Coronary artery (tissue), 2 donors: ENCODE results near the gene LMBR1L.
"Not testable (repeated sequence)": the region's sequence is repeated elsewhere in the genome, so short reads cannot be mapped to it uniquely, and the experiment has no call there.

Source experiments
- DNase-seq: peaks from one replicate; pipeline ENCODE4 v3.0.0-alpha.2; 2017; ENCODE audit warnings: low spot score
- H3K27ac ChIP-seq, 2 donors: fragments of 200-600 bp; sonication (generic); one replicate each; pipeline ENCODE4 v1.5.1; 2016 to 2019
- H3K4me3 ChIP-seq: fragments of 200-600 bp; sonication (generic); 2 replicates; pipeline ENCODE4 v1.5.1; 2016; ENCODE audit warnings: mild to moderate bottlenecking, moderate library complexity
- TF ChIP-seq, protein P1 (sequence below): fragments of 200-600 bp; sonication (generic); IDR thresholded peaks from one replicate; pipeline ENCODE4 v1.5.1; 2019; ENCODE audit warnings: antibody characterized with exemption

The LMBR1L gene

DNA sequence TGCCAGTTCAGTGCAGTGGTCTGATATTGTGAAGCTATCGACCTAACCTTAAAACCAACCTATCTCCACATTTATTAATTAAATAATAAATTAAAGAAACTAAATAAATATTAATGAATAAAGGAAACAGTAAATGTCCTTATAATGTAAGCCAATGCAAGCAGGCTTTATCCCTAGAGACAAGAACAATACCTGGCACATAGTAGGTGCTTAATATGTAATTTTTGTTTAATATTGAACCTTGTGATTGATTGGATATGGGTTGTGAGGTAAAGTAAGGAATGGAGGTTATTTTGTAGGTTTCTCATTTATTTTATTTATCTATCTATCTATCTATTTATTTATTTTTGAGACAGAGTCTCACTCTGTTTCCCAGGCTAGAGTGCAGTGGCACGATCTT is 28.4 kb upstream of the LMBR1L start:
- no peak for DNase-seq
- Histone ChIP-seq H3K27ac (no peak overlapping the region), H3K4me3 (no peak overlapping the region)
- TF ChIP-seq, protein P1, sequence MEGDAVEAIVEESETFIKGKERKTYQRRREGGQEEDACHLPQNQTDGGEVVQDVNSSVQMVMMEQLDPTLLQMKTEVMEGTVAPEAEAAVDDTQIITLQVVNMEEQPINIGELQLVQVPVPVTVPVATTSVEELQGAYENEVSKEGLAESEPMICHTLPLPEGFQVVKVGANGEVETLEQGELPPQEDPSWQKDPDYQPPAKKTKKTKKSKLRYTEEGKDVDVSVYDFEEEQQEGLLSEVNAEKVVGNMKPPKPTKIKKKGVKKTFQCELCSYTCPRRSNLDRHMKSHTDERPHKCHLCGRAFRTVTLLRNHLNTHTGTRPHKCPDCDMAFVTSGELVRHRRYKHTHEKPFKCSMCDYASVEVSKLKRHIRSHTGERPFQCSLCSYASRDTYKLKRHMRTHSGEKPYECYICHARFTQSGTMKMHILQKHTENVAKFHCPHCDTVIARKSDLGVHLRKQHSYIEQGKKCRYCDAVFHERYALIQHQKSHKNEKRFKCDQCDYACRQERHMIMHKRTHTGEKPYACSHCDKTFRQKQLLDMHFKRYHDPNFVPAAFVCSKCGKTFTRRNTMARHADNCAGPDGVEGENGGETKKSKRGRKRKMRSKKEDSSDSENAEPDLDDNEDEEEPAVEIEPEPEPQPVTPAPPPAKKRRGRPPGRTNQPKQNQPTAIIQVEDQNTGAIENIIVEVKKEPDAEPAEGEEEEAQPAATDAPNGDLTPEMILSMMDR, result no peak

DNA sequence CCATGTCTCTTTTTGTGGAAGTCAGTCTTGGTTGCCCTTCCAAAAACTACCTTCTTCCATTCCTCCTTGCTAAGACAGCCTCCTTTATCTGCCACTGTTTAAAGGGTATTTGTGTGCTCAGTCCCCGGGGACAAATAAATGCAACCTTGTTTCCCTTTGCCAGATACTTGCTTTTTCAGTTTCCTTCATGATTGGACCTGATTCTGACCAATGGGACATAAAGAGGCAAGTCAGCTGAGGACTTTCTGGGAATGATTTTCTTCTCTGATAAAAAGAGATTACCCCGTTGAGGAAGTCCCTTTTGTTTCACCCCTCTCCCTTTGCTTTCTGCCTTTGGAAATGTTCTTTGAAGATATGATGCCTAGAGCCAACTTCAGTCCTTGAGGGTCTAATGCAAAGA is 27.9 kb upstream of the LMBR1L start:
- Histone ChIP-seq H3K27ac (no peak overlapping the region), H3K4me3 (no peak overlapping the region)
- TF ChIP-seq, protein P1, result no peak
- no peak for DNase-seq

DNA sequence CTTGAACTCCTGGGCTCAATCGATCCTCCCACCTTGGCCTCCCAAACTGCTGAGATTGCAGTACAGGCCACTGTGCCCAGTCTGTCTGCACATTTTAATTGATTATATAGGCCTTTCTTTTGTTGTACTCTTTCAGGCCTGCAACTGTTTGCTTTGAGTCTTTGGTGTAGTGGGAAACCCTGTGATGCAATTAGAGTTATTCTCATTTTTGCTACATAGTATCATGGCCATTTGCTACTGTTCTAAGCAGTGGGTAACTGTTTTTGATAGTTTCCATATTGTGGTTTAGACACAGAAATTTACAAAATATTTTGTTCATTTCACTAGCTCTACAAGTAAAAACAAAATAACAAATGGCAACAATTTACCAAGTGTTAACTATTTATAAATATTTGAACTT is 26.8 kb upstream of the LMBR1L start:
- no peak overlapping the region for H3K27ac ChIP-seq
- no peak for DNase-seq
- TF ChIP-seq, protein P1, result no peak
- no peak overlapping the region for H3K4me3 ChIP-seq

DNA sequence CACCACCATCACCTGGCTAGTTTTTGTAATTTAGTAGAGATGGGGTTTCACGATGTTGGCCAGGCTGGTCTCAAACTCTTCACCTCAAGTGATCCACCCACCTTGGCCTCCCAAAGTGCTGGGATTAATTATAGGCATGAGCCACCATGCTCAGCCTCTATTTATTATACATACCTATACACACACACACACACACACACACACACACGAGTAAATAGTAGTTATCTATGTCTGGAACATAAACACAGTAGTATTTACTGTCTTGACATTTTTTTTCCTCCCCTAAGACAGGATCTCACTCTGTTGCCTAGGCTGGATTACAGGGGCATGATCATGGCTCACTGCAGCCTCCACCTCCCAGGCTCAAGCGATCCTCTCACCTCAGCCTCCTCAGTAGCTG is 26.4 kb upstream of the LMBR1L start:
- not testable (repeated sequence) for DNase-seq, H3K4me3 ChIP-seq, H3K27ac ChIP-seq

DNA sequence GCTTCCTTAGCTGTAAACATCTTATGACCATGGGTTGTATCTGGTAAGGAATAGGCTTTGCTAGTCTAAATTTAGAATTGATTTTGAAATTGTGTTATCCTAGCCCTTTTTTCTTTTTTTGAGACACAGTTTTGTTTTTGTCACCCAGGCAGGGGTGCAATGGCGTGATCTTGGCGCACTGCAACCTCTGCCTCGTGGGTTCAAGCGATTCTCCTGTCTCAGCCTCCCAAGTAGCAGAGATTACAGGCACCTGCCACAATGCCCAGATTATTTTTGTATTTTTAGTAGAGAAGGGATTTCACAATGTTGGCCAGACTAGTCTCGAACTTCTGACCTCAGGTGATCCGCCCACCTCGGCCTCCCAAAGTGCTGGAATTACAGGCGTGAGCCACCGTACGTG is 22.9 kb upstream of the LMBR1L start:
- Histone ChIP-seq H3K4me3 (peak overlapping the region; percentile 100), H3K27ac (peak overlapping the region; percentile 58 to 95)
- TF ChIP-seq, protein P1, result no peak
- no peak for DNase-seq

DNA sequence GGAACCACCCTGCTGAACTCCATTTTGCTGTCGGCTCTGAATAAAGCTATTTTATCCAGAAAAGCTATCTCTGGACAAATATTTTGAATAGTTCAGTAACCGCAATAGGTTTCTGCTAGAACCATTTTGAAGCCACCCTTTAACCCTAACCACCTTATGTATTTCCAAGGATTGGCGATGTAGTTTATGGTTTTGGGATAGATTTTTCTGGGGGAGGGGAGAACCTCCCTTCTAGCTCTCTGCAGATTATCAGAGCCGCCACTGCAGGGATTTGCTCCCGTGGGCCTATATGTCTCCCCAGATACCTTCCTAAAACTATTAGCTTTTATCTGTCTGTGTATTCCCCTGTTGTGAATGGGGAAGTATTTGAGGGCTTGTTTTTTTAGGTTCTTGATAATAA is 22.4 kb upstream of the LMBR1L start:
- TF ChIP-seq, protein P1, result no peak
- Histone ChIP-seq H3K27ac (peak overlapping the region; percentile 95 to 100), H3K4me3 (peak overlapping the region; percentile 100)
- DNase-seq, result no peak

DNA sequence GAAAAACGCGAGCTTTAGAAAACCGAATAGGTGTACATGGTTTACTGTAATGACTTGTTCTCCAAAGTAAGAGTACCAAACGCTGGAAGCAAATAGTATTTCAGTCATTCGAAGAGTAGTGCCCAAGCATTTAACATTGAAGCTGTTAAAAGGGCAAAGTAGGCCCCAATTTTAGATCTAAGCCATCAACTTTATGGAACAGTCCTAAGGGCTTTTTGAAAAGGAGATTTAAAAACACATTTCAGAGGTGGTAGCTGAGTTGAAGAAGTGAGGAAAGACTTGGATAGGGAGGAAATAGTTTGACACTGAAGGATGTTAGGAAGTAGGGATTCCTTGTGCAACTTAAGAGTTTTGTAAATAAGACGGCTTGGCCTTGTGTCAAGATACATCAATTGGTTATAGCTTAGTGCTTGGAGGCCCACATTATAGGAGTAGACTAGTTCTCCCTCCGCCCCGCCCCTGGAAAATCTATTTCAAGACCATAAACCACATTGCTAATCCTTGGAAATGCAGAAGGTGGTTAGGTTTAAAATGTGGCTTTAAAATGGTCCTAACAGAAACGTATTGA is 21.3 kb upstream of the LMBR1L start:
- TF ChIP-seq, protein P1, result no peak
- DNase-seq, result no peak

More for the DNA sequence above, 21.3 kb upstream of the LMBR1L start:
- peak overlapping the region; percentile 100 for H3K4me3 ChIP-seq
- peak overlapping the region; percentile 95 to 100 for H3K27ac ChIP-seq
